AG08396 (cell line): ENCODE results near the gene ARHGEF19.
"Not testable (repeated sequence)": the region's sequence is repeated elsewhere in the genome, so short reads cannot be mapped to it uniquely, and the experiment has no call there.

Experiments used
- DNase-seq: peaks from one replicate; pipeline ENCODE4 v3.0.0; 2012; ENCODE audit warnings: low spot score, mixed read lengths

The ARHGEF19 gene

GRCh38 chr1:16164213-16165072 is 48.0 kb downstream of the ARHGEF19 start:
- DNase-seq, result peak; percentile 96

- not testable (repeated sequence) for DNase-seq
Observed at GRCh38 chr1:16163608-16164212, 48.7 kb downstream of the ARHGEF19 start.

- DNase-seq, result no peak
Observed at GRCh38 chr1:16162163-16162822, 50.2 kb downstream of the ARHGEF19 start.

GRCh38 chr1:16161717-16162116 is 50.7 kb downstream of the ARHGEF19 start:
- no peak for DNase-seq

GRCh38 chr1:16158993-16159831 is 53.2 kb downstream of the ARHGEF19 start:
- DNase-seq, result no peak

- DNase-seq, result no peak
Observed at GRCh38 chr1:16158025-16158424, 54.4 kb downstream of the ARHGEF19 start.

- DNase-seq, result peak; percentile 63
Observed at GRCh38 chr1:16156848-16157495, 55.5 kb downstream of the ARHGEF19 start.

- DNase-seq, result peak; percentile 91
Observed at GRCh38 chr1:16155537-16156410, 56.7 kb downstream of the ARHGEF19 start, which contains the start of gene EPHA2. Gene EPHA2, minus strand, starts transcription at chr1:16156069. Its CDS starts 137 bp downstream, at chr1:16155932.

- no peak for DNase-seq
Observed at GRCh38 chr1:16153999-16154673, 58.3 kb downstream of the ARHGEF19 start.

- DNase-seq, result no peak
Observed at GRCh38 chr1:16153096-16153998, 59.1 kb downstream of the ARHGEF19 start.

GRCh38 chr1:16152481-16153087 is 59.9 kb downstream of the ARHGEF19 start:
- peak; percentile 54 for DNase-seq

- no peak for DNase-seq
Observed at GRCh38 chr1:16151995-16152384, 60.5 kb downstream of the ARHGEF19 start.

GRCh38 chr1:16151196-16151994 is 61.1 kb downstream of the ARHGEF19 start:
- peak; percentile 52 for DNase-seq

GRCh38 chr1:16150508-16150907 is 61.9 kb downstream of the ARHGEF19 start:
- no peak for DNase-seq

- DNase-seq, result no peak
Observed at GRCh38 chr1:16149702-16150488, 62.6 kb downstream of the ARHGEF19 start.

GRCh38 chr1:16149146-16149545 is 63.3 kb downstream of the ARHGEF19 start:
- no peak for DNase-seq
